Fibroblast of the aortic adventitia (primary cell): ENCODE measurements around the gene AGBL4. TPM values are rescaled to one million over a fixed set of nuclear protein-coding genes. Genes with fewer than 3 reads are reported as not detected.

Experiments used
- DNase-seq: peaks from one replicate; pipeline ENCODE4 v3.0.0-alpha.2; 2010; ENCODE audit warnings: low read depth
- H3K4me3 ChIP-seq: 2 replicates; pipeline ENCODE4 v1.5.1; 2011; ENCODE audit warnings: low read depth, mild to moderate bottlenecking, control low read depth, low read length, moderate library complexity
- total RNA-seq: library from RNA; depleted of rRNA; stranded (reverse); fragments of >200 nt; gene quantifications from 2 replicates; pipeline ENCODE4 v1.2.3, GENCODE V29; 2012; ENCODE audit warnings: low replicate concordance
- TF ChIP-seq, protein P1 (sequence below): IDR thresholded peaks from 2 replicates; pipeline ENCODE4 v1.5.1; 2011; ENCODE audit warnings: mild to moderate bottlenecking, low read length, control low read depth, inconsistent platforms; ENCODE audit not compliant: insufficient read depth

The AGBL4 gene
- total RNA-seq, 1 donor: not detected

DNA sequence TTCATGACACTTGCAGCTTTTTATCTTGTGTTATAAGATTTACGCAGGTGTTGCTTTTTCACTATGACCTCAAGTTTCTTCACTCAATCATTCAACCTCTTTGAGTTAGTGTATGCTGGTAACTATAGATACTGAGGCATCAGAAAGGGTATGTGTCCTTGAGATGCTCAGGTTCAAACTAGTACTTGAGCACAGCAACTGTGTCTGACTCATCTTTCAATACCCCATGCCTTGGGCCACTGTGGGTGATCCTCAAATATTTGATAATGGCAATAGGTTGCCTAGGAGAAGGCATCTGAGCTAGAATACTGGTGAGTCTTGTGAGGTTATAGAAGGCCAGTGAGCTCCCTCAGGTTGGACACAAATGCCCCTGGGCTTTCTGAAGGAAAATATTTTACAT is 1463.6 kb downstream of the AGBL4 start:
- DNase-seq: no peak
- TF ChIP-seq, protein P1, sequence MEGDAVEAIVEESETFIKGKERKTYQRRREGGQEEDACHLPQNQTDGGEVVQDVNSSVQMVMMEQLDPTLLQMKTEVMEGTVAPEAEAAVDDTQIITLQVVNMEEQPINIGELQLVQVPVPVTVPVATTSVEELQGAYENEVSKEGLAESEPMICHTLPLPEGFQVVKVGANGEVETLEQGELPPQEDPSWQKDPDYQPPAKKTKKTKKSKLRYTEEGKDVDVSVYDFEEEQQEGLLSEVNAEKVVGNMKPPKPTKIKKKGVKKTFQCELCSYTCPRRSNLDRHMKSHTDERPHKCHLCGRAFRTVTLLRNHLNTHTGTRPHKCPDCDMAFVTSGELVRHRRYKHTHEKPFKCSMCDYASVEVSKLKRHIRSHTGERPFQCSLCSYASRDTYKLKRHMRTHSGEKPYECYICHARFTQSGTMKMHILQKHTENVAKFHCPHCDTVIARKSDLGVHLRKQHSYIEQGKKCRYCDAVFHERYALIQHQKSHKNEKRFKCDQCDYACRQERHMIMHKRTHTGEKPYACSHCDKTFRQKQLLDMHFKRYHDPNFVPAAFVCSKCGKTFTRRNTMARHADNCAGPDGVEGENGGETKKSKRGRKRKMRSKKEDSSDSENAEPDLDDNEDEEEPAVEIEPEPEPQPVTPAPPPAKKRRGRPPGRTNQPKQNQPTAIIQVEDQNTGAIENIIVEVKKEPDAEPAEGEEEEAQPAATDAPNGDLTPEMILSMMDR: no peak
- no peak overlapping the region for H3K4me3 ChIP-seq

DNA sequence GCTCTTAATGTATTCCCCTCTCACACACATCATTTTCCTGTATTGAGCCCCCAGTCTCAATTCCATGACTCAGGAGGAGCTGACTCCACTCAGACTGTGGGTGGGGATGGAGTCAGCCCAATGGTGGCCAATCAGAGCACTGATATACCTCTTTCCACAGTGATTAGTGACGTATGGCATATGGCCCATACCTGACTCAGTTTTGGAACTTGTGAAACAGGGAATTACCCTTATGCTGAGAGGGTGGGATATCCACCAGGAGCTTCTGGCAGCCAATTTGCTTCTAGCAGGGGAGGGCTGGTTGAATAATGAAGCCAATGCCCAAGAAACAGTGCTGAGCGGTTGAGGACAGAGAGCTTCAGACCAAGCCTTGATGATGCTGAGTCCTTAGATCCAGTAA is 1465.4 kb downstream of the AGBL4 start:
- no peak for DNase-seq
- TF ChIP-seq, protein P1: no peak
- no peak overlapping the region for H3K4me3 ChIP-seq

DNA sequence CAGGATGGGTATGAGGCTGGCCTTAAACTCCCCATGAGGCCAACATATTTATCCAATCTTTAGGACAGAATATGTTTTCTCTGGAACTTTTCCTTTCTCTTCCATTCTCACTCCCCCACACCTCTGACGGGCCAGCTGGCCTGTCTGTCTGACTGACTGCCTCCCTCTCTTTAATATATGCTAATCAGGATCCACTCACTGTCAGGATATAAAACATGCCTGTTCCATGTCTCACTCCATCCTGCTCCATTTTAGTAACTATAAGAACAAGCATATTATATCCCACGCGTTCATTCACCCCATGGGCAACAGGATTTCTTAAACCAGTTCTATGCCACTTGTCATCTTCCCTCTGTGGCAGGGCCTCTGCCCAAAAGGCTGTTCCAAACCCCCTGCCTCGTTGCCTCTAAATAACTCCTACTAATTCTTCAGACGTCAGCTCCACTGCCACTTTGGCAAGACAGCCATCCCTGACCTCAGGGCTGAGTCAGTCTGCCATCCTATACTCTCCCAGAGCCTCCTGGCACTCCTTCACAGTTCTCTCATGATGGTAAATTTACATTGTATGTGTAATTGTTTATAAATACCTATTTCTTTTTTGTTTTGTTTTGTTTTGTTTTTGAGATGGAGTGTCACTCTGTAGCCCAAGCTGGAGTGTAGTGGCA is 1467.4 kb downstream of the AGBL4 start:
- no peak overlapping the region for H3K4me3 ChIP-seq
- DNase-seq: no peak
- TF ChIP-seq, protein P1: no peak

DNA sequence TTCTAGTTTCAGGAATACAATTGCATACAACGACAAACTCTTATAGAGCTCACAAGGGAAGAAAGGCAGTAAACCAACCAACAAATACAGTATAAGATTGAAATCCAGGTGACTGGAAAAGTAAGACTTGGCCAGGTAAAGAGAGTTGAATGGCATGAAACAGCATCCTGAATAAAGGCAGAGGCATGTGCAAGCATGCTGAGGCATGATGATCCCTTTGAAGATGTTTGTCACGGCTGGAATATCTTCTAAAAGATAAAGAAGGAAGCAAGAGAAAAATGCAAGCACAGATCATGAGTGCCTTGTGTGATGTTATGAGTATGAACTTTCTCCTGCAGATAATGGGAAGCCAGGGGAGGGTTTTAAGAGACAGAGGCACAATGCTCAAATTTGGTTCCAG is 1468.5 kb downstream of the AGBL4 start:
- DNase-seq: no peak
- H3K4me3 ChIP-seq: no peak overlapping the region
- TF ChIP-seq, protein P1: no peak

DNA sequence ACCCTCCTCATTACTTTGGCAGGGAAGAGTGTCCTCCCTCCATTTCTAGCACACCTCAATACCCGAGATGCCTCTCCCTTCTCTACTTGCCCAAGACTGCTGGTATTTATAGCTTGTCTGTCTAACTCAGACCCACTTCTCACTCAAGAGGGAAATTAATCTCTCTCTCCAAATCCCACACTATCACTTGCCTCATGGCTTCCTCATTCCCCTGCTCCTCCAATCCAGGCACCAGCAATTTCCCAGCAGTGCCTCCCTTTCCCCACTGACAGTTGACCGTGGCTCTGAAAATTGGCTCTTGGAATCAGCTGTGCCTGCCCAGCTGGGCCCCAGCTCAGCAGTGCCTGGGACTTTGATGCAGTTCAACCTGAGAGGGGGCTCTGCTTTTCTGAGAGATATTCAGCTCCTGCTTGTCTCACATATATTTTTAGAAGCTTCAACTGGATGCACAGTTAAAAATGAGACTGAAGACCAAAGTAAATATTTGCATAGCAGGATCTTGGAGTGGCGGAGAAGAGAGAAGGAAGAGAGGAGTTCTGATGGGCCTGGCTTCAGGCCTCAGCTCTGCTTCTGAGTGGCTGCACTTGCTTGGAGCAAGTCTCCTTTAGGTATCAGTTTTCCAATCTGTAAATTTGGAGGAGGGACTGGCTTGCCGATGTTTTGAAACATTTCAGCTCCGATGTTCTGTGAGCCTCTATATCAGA is 1470.7 kb downstream of the AGBL4 start:
- TF ChIP-seq, protein P1: no peak
- H3K4me3 ChIP-seq: no peak overlapping the region
- no peak for DNase-seq

DNA sequence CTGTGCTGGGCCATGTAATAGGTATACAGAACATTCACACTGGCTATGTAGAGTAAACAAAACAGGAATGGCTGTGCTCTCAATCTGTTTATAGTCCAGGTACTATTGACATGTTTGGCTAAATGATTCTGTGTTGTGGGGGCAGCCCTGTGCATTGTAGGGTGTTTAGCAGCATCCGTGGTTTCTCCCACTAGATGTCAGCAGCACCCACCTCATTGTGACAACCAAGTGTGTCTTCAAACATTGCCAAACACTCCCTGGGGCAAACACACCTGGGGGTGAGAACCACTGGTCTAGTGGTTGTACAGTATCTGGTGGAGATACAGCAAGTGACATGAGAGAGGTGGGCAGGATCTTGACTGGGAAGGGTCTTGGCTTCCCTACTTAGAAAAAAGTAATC is 1471.3 kb downstream of the AGBL4 start:
- H3K4me3 ChIP-seq: no peak overlapping the region
- DNase-seq: no peak
- TF ChIP-seq, protein P1: no peak
